Measurements from ENCODE around the gene MYPOP. TPM values are rescaled to one million over a fixed set of nuclear protein-coding genes. Genes with fewer than 3 reads are reported as not detected.

MYPOP gene
- total and polyA plus RNA-seq, 9 of the 15 experiments (the other 6 are each of a cell fraction or from before 2014, with no cell fraction given): 0.32 to 7.6 (median 1.6) TPM

- TF ChIP-seq HDGF (IDR thresholded peaks at IDR 0.05): 0 out of 2 replicates have a peak, but pooled peaks have one; percentile 66
- TF ChIP-seq, protein P1, sequence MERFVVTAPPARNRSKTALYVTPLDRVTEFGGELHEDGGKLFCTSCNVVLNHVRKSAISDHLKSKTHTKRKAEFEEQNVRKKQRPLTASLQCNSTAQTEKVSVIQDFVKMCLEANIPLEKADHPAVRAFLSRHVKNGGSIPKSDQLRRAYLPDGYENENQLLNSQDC (CRISPR knock-in tag; IDR thresholded peaks at IDR 0.05): no peak
- TF ChIP-seq NELFE (IDR thresholded peaks at IDR 0.05; ENCODE audit: insufficient read depth, insufficient read length): no peak
- TF ChIP-seq LEF1 (IDR thresholded peaks at IDR 0.05): no peak; the same call in 1 of the 2 replicates
- no peak; the same call in 1 of the 2 replicates for TF ChIP-seq TCF3 (CRISPR knock-in tag; IDR thresholded peaks at IDR 0.05)
- no peak for TF ChIP-seq ZNF561 (CRISPR knock-in tag; conservative IDR thresholded peaks at IDR 0.05)
- no peak for TF ChIP-seq RAD21 (CRISPR knock-in tag; conservative IDR thresholded peaks at IDR 0.05 in 1 of 2, IDR thresholded peaks at IDR 0.05 in 1 of 2)
- TF ChIP-seq FOXA1 (IDR thresholded peaks at IDR 0.05; ENCODE audit: borderline replicate concordance): no peak
- peak in 1 of 2 experiments; percentile 21; a peak in 1 of 4 replicates for TF ChIP-seq KDM1A (IDR thresholded peaks at IDR 0.05)
- no peak; the same call in 1 of the 2 replicates for TF ChIP-seq TRIM28 (IDR thresholded peaks at IDR 0.05)
- TF ChIP-seq MGA (IDR thresholded peaks at IDR 0.05): no peak
- peak; percentile 79 for TF ChIP-seq EGR1 (conservative IDR thresholded peaks at IDR 0.05)
- TF ChIP-seq BCL6 (CRISPR knock-in tag; IDR thresholded peaks at IDR 0.05): no peak
- no peak for TF ChIP-seq ZNF165 (CRISPR knock-in tag; IDR thresholded peaks at IDR 0.05; ENCODE audit: borderline replicate concordance)
- no peak for TF ChIP-seq HEY1 (CRISPR knock-in tag; IDR thresholded peaks at IDR 0.05; ENCODE audit: borderline replicate concordance)
Observed at GRCh38 chr19:45862564-45863334, 39.7 kb downstream of the MYPOP start, which contains the start of gene SYMPK (continued).
